GM20000 (cell line): ENCODE data around the gene CDH18.

Source experiments
- DNase-seq: peaks from one replicate; pipeline ENCODE4 v3.0.0; 2012; ENCODE audit warnings: low spot score
- TF ChIP-seq, protein P1 (sequence below): IDR thresholded peaks from 2 replicates; pipeline ENCODE4 v1.5.1; 2012; ENCODE audit warnings: mild to moderate bottlenecking, control low read depth; ENCODE audit errors: extremely low read depth, missing control alignments

CDH18 gene

GRCh38 chr5:19534751-19535150 is 453.2 kb downstream of the CDH18 start:
- no peak for DNase-seq
- TF ChIP-seq, protein P1, sequence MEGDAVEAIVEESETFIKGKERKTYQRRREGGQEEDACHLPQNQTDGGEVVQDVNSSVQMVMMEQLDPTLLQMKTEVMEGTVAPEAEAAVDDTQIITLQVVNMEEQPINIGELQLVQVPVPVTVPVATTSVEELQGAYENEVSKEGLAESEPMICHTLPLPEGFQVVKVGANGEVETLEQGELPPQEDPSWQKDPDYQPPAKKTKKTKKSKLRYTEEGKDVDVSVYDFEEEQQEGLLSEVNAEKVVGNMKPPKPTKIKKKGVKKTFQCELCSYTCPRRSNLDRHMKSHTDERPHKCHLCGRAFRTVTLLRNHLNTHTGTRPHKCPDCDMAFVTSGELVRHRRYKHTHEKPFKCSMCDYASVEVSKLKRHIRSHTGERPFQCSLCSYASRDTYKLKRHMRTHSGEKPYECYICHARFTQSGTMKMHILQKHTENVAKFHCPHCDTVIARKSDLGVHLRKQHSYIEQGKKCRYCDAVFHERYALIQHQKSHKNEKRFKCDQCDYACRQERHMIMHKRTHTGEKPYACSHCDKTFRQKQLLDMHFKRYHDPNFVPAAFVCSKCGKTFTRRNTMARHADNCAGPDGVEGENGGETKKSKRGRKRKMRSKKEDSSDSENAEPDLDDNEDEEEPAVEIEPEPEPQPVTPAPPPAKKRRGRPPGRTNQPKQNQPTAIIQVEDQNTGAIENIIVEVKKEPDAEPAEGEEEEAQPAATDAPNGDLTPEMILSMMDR = no peak

DNA sequence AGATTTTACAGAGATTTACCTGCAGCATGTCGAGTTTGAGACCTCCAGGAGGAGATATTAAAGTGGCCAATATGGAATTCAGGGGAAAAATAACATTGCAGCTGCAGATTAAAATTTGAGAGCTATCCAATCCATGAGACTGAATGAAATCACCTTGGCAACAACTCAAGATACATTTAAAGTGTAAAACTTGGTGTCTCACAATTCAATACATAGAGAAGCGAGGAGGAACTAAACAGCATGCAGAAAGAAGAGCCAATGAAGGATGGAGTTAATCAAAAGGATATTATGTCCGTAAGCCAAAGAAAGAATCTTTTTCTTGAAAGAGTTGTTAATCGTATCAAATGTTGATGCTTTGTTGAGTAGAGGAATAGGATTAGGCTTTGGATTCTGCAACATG is 455.1 kb downstream of the CDH18 start:
- DNase-seq = no peak
- TF ChIP-seq, protein P1 = no peak

GRCh38 chr5:19531374-19531952 is 456.5 kb downstream of the CDH18 start:
- TF ChIP-seq, protein P1 = no peak
- no peak for DNase-seq

DNA sequence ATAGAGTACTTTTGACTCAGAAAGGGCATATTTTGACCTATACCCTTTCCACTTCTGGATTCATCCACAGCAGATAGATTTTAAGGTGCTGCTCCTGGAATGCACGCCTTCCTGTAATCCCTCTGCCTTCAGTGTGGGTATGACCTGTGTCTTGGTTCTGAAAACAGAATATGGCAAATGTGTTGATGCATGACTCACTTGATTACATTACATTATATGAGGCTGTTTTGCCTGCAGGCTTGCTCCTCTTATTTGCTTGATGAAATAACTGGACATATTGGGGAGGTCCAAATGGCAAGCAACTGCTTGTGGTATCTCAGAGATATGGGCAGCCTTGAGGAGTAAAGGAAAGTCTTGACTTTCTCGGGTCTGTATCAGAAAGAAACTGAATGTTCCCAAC is 468.6 kb downstream of the CDH18 start:
- TF ChIP-seq, protein P1 = no peak
- no peak for DNase-seq

- no peak for DNase-seq
Measured at GRCh38 chr5:19498852-19499251, 489.1 kb downstream of the CDH18 start.

DNA sequence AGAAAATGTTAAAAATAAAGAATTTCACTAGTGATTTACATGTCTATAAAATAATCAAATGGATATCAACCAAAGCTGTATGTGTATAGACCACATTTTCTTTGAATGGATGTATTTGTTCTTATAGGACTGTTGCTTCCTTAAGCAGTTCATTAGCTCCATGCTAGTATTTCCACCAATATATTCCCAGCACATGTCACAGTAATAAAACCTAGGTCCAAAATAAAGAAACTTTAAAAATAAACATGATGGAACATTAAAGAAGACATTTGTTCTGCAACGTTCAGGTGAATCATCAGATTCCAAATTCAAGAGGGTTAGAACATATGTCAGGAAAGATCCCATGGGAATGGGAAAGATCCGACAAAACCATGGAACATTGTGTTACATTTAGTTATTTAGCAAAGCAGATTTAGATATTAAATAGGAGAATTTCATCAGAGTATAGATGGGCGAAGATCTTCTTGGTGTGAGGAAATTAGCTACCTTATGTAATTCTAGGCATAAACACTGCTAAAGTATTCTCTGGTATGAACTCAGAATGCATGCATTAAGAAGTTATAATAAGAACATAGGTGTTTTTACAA is 490.7 kb downstream of the CDH18 start:
- TF ChIP-seq, protein P1 = no peak

More at GRCh38 chr5:19498852-19499251, 489.1 kb downstream of the CDH18 start:
- TF ChIP-seq, protein P1 = no peak

GRCh38 chr5:19496056-19496455 is 491.9 kb downstream of the CDH18 start:
- DNase-seq = no peak
- TF ChIP-seq, protein P1 = no peak

More for the DNA sequence above, 490.7 kb downstream of the CDH18 start:
- DNase-seq = no peak
